ENCODE measurements around the gene CBLC. TPM values are rescaled to one million over a fixed set of nuclear protein-coding genes. Genes with fewer than 3 reads are reported as not detected.

Gene CBLC
- total and polyA plus RNA-seq, 2 of the 4 experiments (the other 2 are of a cell fraction) = not detected

- Histone ChIP-seq H2BK5ac (ENCODE audit: low read depth, low read length, poor library complexity, severe bottlenecking) (peak overlapping the region; percentile 90), H3K9me1 (ENCODE audit: insufficient read depth, low read length) (0 out of 2 replicates have a peak, but pooled peaks cover under 1% of the 10 kb centered on the region), H4K20me1 (ENCODE audit: insufficient read depth, low read length) (peaks cover 30% of the 10 kb centered on the region), H3K56ac (ENCODE audit: extremely low read depth, insufficient read depth, low read length) (no peak overlapping the region), H2BK20ac (ENCODE audit: low read depth, low read length) (0 out of 2 replicates have a peak overlapping the region, but pooled peaks have one; percentile 52), H3K18ac (ENCODE audit: low read depth, low read length) (no peak overlapping the region), H3K79me1 (ENCODE audit: low read depth in 1 of 2, low read length in 2 of 2) (peaks cover 0 to 38% of the 10 kb centered on the region in 2 experiments; a peak in 2 of 4 replicates), H3K4me1 (ENCODE audit: control insufficient read depth, insufficient read depth, low read length) (peaks cover 12% of the 10 kb centered on the region), H3K14ac (replicated peaks; ENCODE audit: low read depth, low read length) (no peak overlapping the region), H2AFZ (replicated peaks; ENCODE audit: low read length, poor library complexity) (peak overlapping the region; percentile 97), H3K9me3 (ENCODE audit: control insufficient read depth, insufficient read depth, low read length) (no peaks in the 10 kb centered on the region), H3K23ac (ENCODE audit: low read depth, low read length) (0 out of 2 replicates have a peak overlapping the region, but pooled peaks have one; percentile 1), H3K27me3 (ENCODE audit: control insufficient read depth, insufficient read depth, low read length) (no peaks in the 10 kb centered on the region), H4K5ac (ENCODE audit: low read depth, low read length) (no peak overlapping the region), H4K91ac (ENCODE audit: insufficient read depth, low read depth, low read length) (no peak overlapping the region), H3K4me2 (ENCODE audit: low read depth, low read length) (peak overlapping the region; percentile 99), H2BK120ac (ENCODE audit: low read depth, low read length) (no peak overlapping the region), H2BK15ac (ENCODE audit: low read depth, low read length) (0 out of 3 replicates have a peak overlapping the region, but pooled peaks have one; percentile 29), H3K4ac (ENCODE audit: low read depth, low read length) (peak overlapping the region; percentile 76; the same call in 1 of the 2 replicates), H2AK5ac (ENCODE audit: low read depth, low read length) (peak overlapping the region; percentile 74), H3K36me3 (ENCODE audit: control insufficient read depth, insufficient read depth, low read length) (no peaks in the 10 kb centered on the region), H3K4me3 (ENCODE audit: insufficient read depth, low read depth, low read length) (peak overlapping the region; percentile 74; the same call in 1 of the 2 replicates), H2AK9ac (replicated peaks; ENCODE audit: low read depth, low read length, poor library complexity) (peak overlapping the region; percentile 59), H4K8ac (ENCODE audit: low read depth in 2 of 2, low read length in 2 of 2) (peak overlapping the region; percentile 80 to 91; a peak in 3 of 4 replicates), H3K9ac (ENCODE audit: low read depth, low read length) (no peak overlapping the region; the same call in 1 of the 2 replicates), H3K27ac (ENCODE audit: insufficient read depth, low read length) (no peak overlapping the region; the same call in 1 of the 2 replicates)
- intact Hi-C loops (cut with micrococcal nuclease) (loop anchor here (1.0 to 5.0 kb wide), 3 partner anchors 36 to 273 kb away; partner anchors contain the start of gene BCAM), in situ Hi-C loops (cut with MboI; ENCODE audit: low sequenced_read_pairs) (no loop called here), dilution Hi-C loops (cut with HindIII; ENCODE audit: low sequenced_read_pairs, unreplicated experiment) (no loop called here)
- WGBS, 2 experiments (ENCODE audit: extremely low coverage in 2 of 2, insufficient read length in 1 of 2) = 7% methylated on average over 7 of the region's 12 CpGs; no CpG with 5 or more reads in 1 of the 2 experiments
- ChIA-PET POLR2A (ENCODE audit: unreplicated experiment) (no interaction called here), CTCF (interaction anchor here (0.7 to 1.4 kb wide), 2 partner anchors 74 to 121 kb away, joined by 4 to 6 read pairs; no protein-coding TSS in a partner anchor)
- ATAC-seq (ENCODE audit: low read depth) (no peak), DNase-seq (no peak)
- TSS peak; percentile 79 for BruUV-seq (replicated peaks)
- no peak for TF ChIP-seq CTCF (conservative IDR thresholded peaks at IDR 0.05; ENCODE audit: low read depth, low read length)
- TF ChIP-seq RCOR1 (IDR thresholded peaks at IDR 0.05; ENCODE audit: insufficient replicate concordance, low read length) = no peak
Observed at GRCh38 chr19:44845286-44845611, 67.6 kb downstream of the CBLC start.

Measured in IMR-90 (cell line).